Osteocyte (in vitro differentiated cells): ENCODE results near the gene KCNMB1. TPM values are rescaled to one million over a fixed set of nuclear protein-coding genes. Genes with fewer than 3 reads are reported as not detected.
"Not testable (repeated sequence)": the region's sequence is repeated elsewhere in the genome, so short reads cannot be mapped to it uniquely, and the experiment has no call there.

Source experiments
- DNase-seq: peaks from one replicate; pipeline ENCODE4 v3.0.0; 2021; ENCODE audit warnings: mixed read lengths; ENCODE audit not compliant: unreplicated experiment; ENCODE audit errors: extremely low spot score
- H3K27ac Mint-ChIP-seq: one replicate; pipeline ENCODE4 v1.8.0; 2021; ENCODE audit warnings: mild to moderate bottlenecking, mixed read lengths; ENCODE audit not compliant: unreplicated experiment
- H3K27me3 Mint-ChIP-seq: one replicate; pipeline ENCODE4 v1.8.0; 2021; ENCODE audit warnings: mixed read lengths; ENCODE audit not compliant: unreplicated experiment
- H3K36me3 Mint-ChIP-seq: one replicate; pipeline ENCODE4 v1.8.0; 2021; ENCODE audit warnings: mixed read lengths; ENCODE audit not compliant: unreplicated experiment
- H3K4me1 Mint-ChIP-seq: one replicate; pipeline ENCODE4 v1.8.0; 2021; ENCODE audit warnings: mixed read lengths; ENCODE audit not compliant: unreplicated experiment
- H3K4me3 Mint-ChIP-seq: one replicate; pipeline ENCODE4 v1.8.0; 2021; ENCODE audit warnings: mild to moderate bottlenecking, moderate library complexity, mixed read lengths; ENCODE audit not compliant: unreplicated experiment
- H3K9me3 Mint-ChIP-seq: one replicate; pipeline ENCODE4 v1.8.0; 2021; ENCODE audit warnings: mixed read lengths; ENCODE audit not compliant: unreplicated experiment
- CTCF ChIP-seq: fragments of 200-600 bp; sonication (generic); IDR thresholded peaks from 2 replicates; pipeline ENCODE4 v1.5.0; 2021; ENCODE audit warnings: antibody characterized with exemption, mild to moderate bottlenecking, moderate library complexity
- total RNA-seq: library from RNA; stranded (reverse); gene quantifications from 2 replicates; pipeline ENCODE4 v1.2.1, GENCODE V29; 2021

The KCNMB1 gene
- total RNA-seq, 1 donor from 2014 or later: 3.5 TPM

DNA sequence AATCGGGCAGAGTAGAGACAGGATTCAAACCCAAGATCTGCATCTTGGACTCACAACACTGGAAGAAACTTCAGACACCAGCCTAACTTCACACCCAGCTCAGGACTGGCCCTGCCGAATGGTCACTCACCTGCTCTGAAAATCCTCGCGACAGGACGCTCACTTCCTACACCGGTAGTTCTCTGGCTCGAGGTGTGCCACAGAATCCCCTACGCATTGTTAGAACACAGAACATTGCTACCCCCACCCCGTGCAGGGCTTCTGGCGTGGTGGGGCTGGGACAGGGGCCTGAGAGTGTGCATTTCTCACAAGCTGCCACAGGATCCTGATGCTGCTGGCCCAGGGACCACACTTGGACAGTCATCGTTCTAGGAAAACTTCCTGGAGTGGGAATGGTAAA, 12.1 kb downstream of the KCNMB1 start:
- H3K36me3 Mint-ChIP-seq: no peaks in the 10 kb centered on the region
- no peak overlapping the region for H3K27ac Mint-ChIP-seq
- H3K27me3 Mint-ChIP-seq: peaks cover 35% of the 10 kb centered on the region
- no peak overlapping the region for H3K4me3 Mint-ChIP-seq
- DNase-seq: no peak
- peaks cover 7% of the 10 kb centered on the region for H3K9me3 Mint-ChIP-seq
- no peaks in the 10 kb centered on the region for H3K4me1 Mint-ChIP-seq
- no peak for TF ChIP-seq CTCF

- H3K27me3 Mint-ChIP-seq: peaks cover 40% of the 10 kb centered on the region
- H3K36me3 Mint-ChIP-seq, H3K27ac Mint-ChIP-seq, DNase-seq, H3K4me3 Mint-ChIP-seq, H3K4me1 Mint-ChIP-seq, H3K9me3 Mint-ChIP-seq: not testable (repeated sequence)
These were observed 12.6 kb downstream of the KCNMB1 start for GRCh38 chr5:170376526-170376925.

DNA sequence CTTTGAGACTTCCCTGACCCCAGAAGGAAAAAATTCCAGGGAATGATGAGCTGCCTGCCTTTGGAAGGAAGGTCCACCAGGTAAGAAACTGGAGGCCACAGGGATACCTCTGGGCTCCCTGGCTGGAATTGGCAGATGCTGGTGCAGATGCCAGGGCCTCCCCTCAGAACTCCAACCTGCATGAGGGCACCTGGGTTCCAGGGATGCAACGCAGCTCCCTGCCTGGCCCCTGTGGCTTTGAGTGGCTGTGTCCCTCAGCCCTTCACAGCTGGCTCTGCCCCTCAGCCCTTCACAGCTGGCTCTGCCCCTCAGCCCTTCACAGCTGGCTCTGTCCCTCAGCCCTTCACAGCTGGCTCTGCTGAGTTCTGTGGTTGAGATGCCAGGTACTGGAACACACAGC, 13.9 kb downstream of the KCNMB1 start:
- H3K36me3 Mint-ChIP-seq: no peaks in the 10 kb centered on the region
- H3K27ac Mint-ChIP-seq: no peak overlapping the region
- peaks cover 7% of the 10 kb centered on the region for H3K9me3 Mint-ChIP-seq
- DNase-seq: no peak
- H3K4me3 Mint-ChIP-seq: no peak overlapping the region
- peaks cover 51% of the 10 kb centered on the region for H3K27me3 Mint-ChIP-seq
- TF ChIP-seq CTCF: no peak
- H3K4me1 Mint-ChIP-seq: no peaks in the 10 kb centered on the region

DNA sequence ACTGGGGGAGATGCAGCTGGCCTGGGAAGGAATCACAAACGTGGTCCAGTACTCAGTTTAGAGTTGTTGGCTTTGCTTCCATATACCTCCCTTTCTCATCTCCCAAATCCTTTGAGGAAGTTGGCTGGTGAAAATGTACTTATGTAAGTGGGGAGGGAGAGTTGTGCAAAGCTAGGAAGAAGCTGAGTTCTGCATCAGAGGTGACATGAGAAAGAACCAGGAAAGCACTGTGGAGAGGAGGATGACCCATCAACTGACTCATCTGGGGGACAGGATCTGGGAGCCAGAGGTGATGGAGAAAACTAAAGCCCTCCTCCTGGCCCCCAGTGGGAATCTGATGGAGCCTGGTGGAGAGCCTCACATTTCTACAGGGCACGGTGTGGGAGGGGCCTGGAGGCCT, 16.2 kb downstream of the KCNMB1 start:
- H3K4me1 Mint-ChIP-seq: no peaks in the 10 kb centered on the region
- no peak for DNase-seq
- H3K36me3 Mint-ChIP-seq: no peaks in the 10 kb centered on the region
- peaks cover 7% of the 10 kb centered on the region for H3K9me3 Mint-ChIP-seq
- TF ChIP-seq CTCF: no peak
- no peak overlapping the region for H3K27ac Mint-ChIP-seq
- peaks cover 68% of the 10 kb centered on the region for H3K27me3 Mint-ChIP-seq
- H3K4me3 Mint-ChIP-seq: no peak overlapping the region

DNA sequence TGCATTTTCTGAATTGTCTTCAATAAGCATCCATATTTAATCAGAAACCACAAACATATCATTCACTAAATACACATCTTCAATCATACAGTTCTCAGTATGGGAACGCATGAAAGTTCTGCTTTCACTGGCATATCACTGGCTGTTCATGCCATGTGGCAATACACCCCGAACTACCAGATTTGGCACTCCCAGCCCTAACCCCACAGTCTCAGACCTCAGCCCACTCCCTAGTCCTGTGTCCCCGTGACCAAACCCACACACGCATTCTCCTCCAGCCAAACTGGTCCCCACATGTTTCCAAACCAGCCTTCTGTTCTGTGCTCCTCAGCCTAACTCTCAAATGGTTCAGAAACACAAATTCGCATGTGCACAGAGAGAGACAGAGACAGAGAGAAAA, 20.6 kb downstream of the KCNMB1 start:
- no peaks in the 10 kb centered on the region for H3K4me1 Mint-ChIP-seq
- no peak for TF ChIP-seq CTCF
- no peaks in the 10 kb centered on the region for H3K9me3 Mint-ChIP-seq
- no peaks in the 10 kb centered on the region for H3K36me3 Mint-ChIP-seq
- H3K4me3 Mint-ChIP-seq: no peak overlapping the region
- H3K27me3 Mint-ChIP-seq: peaks cover 50% of the 10 kb centered on the region
- H3K27ac Mint-ChIP-seq: no peak overlapping the region
- DNase-seq: no peak

- H3K36me3 Mint-ChIP-seq: no peaks in the 10 kb centered on the region
- H3K9me3 Mint-ChIP-seq: no peaks in the 10 kb centered on the region
- no peaks in the 10 kb centered on the region for H3K4me1 Mint-ChIP-seq
- no peak overlapping the region for H3K4me3 Mint-ChIP-seq
- no peak overlapping the region for H3K27ac Mint-ChIP-seq
- no peak for DNase-seq
- no peak for TF ChIP-seq CTCF
- H3K27me3 Mint-ChIP-seq: peaks cover 33% of the 10 kb centered on the region
These were observed 22.9 kb downstream of the KCNMB1 start for GRCh38 chr5:170366276-170366675.
